ENCODE measurements around the gene C11orf65. TPM values are rescaled to one million over a fixed set of nuclear protein-coding genes. Genes with fewer than 3 reads are reported as not detected.
"Not testable (repeated sequence)": the region's sequence is repeated elsewhere in the genome, so short reads cannot be mapped to it uniquely, and the experiment has no call there.

Gene C11orf65
- total RNA-seq, 3 donors from 2014 or later (not counting 1 experiment from before 2014, with no cell fraction given): 0.14 to 0.68 (median 0.45) TPM

DNA sequence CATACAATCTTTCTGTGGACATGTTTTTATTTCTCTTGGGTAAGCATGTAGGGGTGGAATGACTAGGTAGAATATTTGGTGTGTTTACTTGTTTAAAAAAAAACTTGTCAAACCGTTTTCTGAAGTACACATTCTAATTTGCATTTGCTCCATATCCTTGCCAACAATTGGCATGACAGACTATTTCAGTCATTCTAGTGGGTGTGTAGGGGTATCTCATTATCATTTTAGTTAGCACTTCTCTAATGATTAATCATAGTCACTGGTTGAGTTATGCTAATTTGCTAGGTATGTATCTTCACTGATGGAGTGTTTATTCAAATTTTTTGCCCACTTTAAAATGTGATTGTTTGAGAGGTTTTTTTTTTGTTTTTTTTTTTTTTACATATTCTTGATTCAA is 64.3 kb downstream of the C11orf65 start:
- ATAC-seq (no peak), DNase-seq (no peak)
- no peaks in the 10 kb centered on the region for H3K27me3 ChIP-seq (ENCODE audit: control insufficient read depth, insufficient read depth, low read length)
- H3K27ac Mint-ChIP-seq: no peak overlapping the region
- H3K27me3 Mint-ChIP-seq (ENCODE audit: low read depth in 2 of 2): no peaks in the 10 kb centered on the region
- H3K36me3 ChIP-seq (ENCODE audit: control insufficient read depth, insufficient read depth, low read length): no peaks in the 10 kb centered on the region
- no peaks in the 10 kb centered on the region for H3K9me3 ChIP-seq (ENCODE audit: control insufficient read depth, insufficient read depth, low read length)
- H3K9me3 Mint-ChIP-seq: no peaks in the 10 kb centered on the region
- H3K4me1 ChIP-seq (ENCODE audit: control insufficient read depth, insufficient read depth, low read length): no peaks in the 10 kb centered on the region
- no peak overlapping the region for H3K27ac ChIP-seq (ENCODE audit: low read length)
- WGBS (ENCODE audit: insufficient coverage): no CpG with 5 or more reads among the region's 1 CpG
- no peak overlapping the region for H3K4me3 ChIP-seq (ENCODE audit: low read length)
- TF ChIP-seq, protein P1, sequence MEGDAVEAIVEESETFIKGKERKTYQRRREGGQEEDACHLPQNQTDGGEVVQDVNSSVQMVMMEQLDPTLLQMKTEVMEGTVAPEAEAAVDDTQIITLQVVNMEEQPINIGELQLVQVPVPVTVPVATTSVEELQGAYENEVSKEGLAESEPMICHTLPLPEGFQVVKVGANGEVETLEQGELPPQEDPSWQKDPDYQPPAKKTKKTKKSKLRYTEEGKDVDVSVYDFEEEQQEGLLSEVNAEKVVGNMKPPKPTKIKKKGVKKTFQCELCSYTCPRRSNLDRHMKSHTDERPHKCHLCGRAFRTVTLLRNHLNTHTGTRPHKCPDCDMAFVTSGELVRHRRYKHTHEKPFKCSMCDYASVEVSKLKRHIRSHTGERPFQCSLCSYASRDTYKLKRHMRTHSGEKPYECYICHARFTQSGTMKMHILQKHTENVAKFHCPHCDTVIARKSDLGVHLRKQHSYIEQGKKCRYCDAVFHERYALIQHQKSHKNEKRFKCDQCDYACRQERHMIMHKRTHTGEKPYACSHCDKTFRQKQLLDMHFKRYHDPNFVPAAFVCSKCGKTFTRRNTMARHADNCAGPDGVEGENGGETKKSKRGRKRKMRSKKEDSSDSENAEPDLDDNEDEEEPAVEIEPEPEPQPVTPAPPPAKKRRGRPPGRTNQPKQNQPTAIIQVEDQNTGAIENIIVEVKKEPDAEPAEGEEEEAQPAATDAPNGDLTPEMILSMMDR (IDR thresholded peaks at IDR 0.05): no peak
- no peak overlapping the region for H3K4me3 Mint-ChIP-seq
- no peaks in the 10 kb centered on the region for H3K4me1 Mint-ChIP-seq
- intact Hi-C loops (cut with micrococcal nuclease): no loop called here
- no peaks in the 10 kb centered on the region for H3K36me3 Mint-ChIP-seq

DNA sequence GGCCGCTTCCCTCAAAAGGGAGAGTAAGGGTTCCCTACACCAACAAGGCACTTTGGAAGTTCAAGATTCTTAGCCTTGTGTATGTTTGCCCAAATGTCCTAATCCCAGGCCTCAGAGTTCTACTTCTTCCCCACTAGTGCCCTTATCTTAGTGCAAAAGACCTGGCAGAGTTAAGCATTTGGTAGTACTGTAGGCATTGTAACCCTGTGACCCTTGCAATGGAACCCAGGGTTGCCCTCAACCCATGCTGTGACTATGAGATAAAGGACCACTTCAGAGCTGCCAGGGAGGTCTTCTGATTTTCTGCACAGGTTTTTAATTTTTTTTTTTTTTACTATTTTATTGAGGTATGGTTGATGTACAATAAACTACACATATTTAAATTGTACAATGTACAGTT is 65.1 kb downstream of the C11orf65 start:
- Histone ChIP-seq H3K27me3 (ENCODE audit: control insufficient read depth, insufficient read depth, low read length) (no peaks in the 10 kb centered on the region), H3K27ac (ENCODE audit: low read length) (no peak overlapping the region), H3K36me3 (ENCODE audit: control insufficient read depth, insufficient read depth, low read length) (no peaks in the 10 kb centered on the region), H3K4me1 (ENCODE audit: control insufficient read depth, insufficient read depth, low read length) (no peaks in the 10 kb centered on the region), H3K9me3 (ENCODE audit: control insufficient read depth, insufficient read depth, low read length) (no peaks in the 10 kb centered on the region), H3K4me3 (ENCODE audit: low read length) (no peak overlapping the region)
- no peak for DNase-seq
- H3K27me3 Mint-ChIP-seq (ENCODE audit: low read depth in 2 of 2): no peaks in the 10 kb centered on the region
- WGBS (ENCODE audit: insufficient coverage): 92% methylated on average over 1 of the region's 1 CpG
- H3K4me1 Mint-ChIP-seq: no peaks in the 10 kb centered on the region
- no peak for ATAC-seq
- no peak overlapping the region for H3K4me3 Mint-ChIP-seq
- intact Hi-C loops (cut with micrococcal nuclease): no loop called here
- TF ChIP-seq, protein P1 (IDR thresholded peaks at IDR 0.05): no peak
- H3K9me3 Mint-ChIP-seq: no peaks in the 10 kb centered on the region
- H3K36me3 Mint-ChIP-seq: no peaks in the 10 kb centered on the region
- H3K27ac Mint-ChIP-seq: no peak overlapping the region

DNA sequence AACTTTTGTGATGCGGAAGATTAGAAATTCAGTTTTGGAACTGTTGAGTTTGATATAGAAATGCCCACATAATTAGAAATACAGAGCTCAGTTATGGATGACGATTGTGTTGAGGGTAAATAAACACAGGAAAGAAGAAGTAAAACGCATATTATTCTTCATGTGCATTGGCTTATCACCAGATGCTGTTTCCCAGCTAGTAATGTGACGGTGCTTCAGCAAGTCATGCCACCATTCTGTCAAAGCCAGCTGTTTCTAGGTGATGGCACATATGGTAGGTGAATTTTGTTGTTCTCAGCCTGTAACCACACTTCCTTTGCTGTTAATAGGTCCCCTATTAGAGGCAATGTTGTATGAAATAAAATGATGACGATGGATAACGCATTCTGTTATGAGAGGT is 68.9 kb downstream of the C11orf65 start:
- no peak overlapping the region for H3K4me3 Mint-ChIP-seq
- WGBS (ENCODE audit: insufficient coverage): 91% methylated on average over 6 of the region's 6 CpGs
- no peaks in the 10 kb centered on the region for H3K27me3 Mint-ChIP-seq (ENCODE audit: low read depth in 2 of 2)
- Histone ChIP-seq H3K27me3 (ENCODE audit: control insufficient read depth, insufficient read depth, low read length) (no peaks in the 10 kb centered on the region), H3K4me1 (ENCODE audit: control insufficient read depth, insufficient read depth, low read length) (no peaks in the 10 kb centered on the region), H3K4me3 (ENCODE audit: low read length) (no peak overlapping the region), H3K27ac (ENCODE audit: low read length) (no peak overlapping the region), H3K9me3 (ENCODE audit: control insufficient read depth, insufficient read depth, low read length) (no peaks in the 10 kb centered on the region), H3K36me3 (ENCODE audit: control insufficient read depth, insufficient read depth, low read length) (no peaks in the 10 kb centered on the region)
- ATAC-seq (no peak), DNase-seq (no peak)
- no peaks in the 10 kb centered on the region for H3K4me1 Mint-ChIP-seq
- no peaks in the 10 kb centered on the region for H3K9me3 Mint-ChIP-seq
- TF ChIP-seq, protein P1 (IDR thresholded peaks at IDR 0.05): no peak
- no peaks in the 10 kb centered on the region for H3K36me3 Mint-ChIP-seq
- H3K27ac Mint-ChIP-seq: no peak overlapping the region
- intact Hi-C loops (cut with micrococcal nuclease): no loop called here

DNA sequence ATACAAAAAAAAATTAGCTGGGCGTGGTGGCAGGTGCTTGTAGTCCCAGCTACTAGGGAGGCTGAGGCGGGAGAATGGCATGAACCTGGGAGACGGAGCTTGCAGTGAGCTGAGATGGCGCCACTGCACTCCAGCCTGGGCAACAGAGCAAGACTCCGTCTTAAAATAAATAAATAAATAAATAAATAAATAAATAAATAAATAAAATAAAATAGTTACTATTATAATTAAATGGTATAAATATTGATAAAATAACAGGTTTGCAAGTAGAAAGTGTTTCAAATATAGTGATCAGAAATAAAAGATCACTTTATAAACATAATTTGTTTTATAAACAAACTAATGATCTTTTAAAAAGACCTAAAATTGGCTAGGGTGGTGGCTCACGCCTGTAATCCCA is 70.7 kb downstream of the C11orf65 start:
- H3K27ac Mint-ChIP-seq; H3K9me3 Mint-ChIP-seq; H3K27me3 Mint-ChIP-seq (ENCODE audit: low read depth in 2 of 2); H3K9me3 ChIP-seq (ENCODE audit: control insufficient read depth, insufficient read depth, low read length); H3K27me3 ChIP-seq (ENCODE audit: control insufficient read depth, insufficient read depth, low read length); ATAC-seq; intact Hi-C loops (cut with micrococcal nuclease); DNase-seq; H3K4me1 Mint-ChIP-seq; H3K27ac ChIP-seq (ENCODE audit: low read length); H3K4me3 ChIP-seq (ENCODE audit: low read length); H3K4me3 Mint-ChIP-seq; H3K36me3 Mint-ChIP-seq; H3K36me3 ChIP-seq (ENCODE audit: control insufficient read depth, insufficient read depth, low read length); H3K4me1 ChIP-seq (ENCODE audit: control insufficient read depth, insufficient read depth, low read length): not testable (repeated sequence)
- WGBS (ENCODE audit: insufficient coverage): 93% methylated on average over 3 of the region's 6 CpGs

Measured in natural killer cell (primary cell).